GM13976 (cell line): ENCODE results near the gene SNAP91.
"Not testable (repeated sequence)": the region's sequence is repeated elsewhere in the genome, so short reads cannot be mapped to it uniquely, and the experiment has no call there.

Experiments used
- DNase-seq: peaks from one replicate; pipeline ENCODE4 v3.0.0; 2012; ENCODE audit warnings: low spot score
- in situ Hi-C: fragments of 300-500 bp; cut with MboI; formaldehyde crosslinking; loops from one replicate; pipeline ENCODE4 v1.12.0; 2022; ENCODE audit warnings: low sequenced_read_pairs, mixed read lengths, inconsistent platforms; ENCODE audit not compliant: unreplicated experiment
- TF ChIP-seq, protein P1 (sequence below): IDR thresholded peaks from 2 replicates; pipeline ENCODE4 v1.5.1; 2012; ENCODE audit warnings: borderline replicate concordance, mild to moderate bottlenecking; ENCODE audit not compliant: insufficient read depth; ENCODE audit errors: extremely low read depth, missing control alignments, control extremely low read depth

The SNAP91 gene

DNA sequence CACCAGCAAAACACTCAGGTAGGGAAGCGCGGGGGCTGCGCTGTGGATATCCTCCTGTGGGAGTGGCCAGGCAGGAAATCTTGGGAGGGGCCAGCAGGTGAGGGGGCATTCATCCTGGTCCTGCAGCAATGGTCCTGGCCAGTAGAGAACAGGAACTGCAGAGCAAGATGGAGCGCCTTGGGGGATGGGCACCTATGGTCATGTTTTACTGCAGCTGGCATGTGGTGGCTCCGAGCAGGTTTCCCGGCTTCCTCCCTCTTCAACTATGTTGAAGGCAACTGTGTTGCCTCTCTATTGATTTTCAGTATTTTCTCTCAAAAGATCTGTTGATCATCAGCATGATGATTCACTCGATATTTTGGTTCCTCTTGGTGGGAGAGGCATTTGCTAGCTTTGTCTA is 70.9 kb downstream of the SNAP91 start:
- TF ChIP-seq, protein P1, sequence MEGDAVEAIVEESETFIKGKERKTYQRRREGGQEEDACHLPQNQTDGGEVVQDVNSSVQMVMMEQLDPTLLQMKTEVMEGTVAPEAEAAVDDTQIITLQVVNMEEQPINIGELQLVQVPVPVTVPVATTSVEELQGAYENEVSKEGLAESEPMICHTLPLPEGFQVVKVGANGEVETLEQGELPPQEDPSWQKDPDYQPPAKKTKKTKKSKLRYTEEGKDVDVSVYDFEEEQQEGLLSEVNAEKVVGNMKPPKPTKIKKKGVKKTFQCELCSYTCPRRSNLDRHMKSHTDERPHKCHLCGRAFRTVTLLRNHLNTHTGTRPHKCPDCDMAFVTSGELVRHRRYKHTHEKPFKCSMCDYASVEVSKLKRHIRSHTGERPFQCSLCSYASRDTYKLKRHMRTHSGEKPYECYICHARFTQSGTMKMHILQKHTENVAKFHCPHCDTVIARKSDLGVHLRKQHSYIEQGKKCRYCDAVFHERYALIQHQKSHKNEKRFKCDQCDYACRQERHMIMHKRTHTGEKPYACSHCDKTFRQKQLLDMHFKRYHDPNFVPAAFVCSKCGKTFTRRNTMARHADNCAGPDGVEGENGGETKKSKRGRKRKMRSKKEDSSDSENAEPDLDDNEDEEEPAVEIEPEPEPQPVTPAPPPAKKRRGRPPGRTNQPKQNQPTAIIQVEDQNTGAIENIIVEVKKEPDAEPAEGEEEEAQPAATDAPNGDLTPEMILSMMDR: no peak
- in situ Hi-C loops: no loop called here
- DNase-seq: no peak

DNA sequence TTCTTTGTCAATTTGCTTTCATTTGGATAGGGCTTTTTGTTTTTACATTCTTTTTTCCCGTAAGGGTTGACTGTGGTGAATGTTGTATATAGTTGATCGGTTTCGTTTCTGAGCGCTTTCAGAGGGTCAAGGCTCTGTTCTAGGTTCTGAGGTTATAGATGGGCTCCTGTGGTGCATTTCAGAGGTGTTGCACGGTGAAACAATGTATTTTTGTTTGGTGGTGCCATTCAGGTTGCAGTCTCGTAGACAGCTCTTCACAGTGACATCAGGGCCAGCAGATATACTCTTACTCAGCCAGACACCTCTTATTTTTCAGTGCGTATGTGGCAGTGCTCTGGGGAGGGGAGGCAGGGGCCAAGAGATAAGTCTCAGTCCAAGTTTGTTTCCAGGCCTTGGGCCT is 72.1 kb downstream of the SNAP91 start:
- TF ChIP-seq, protein P1: no peak
- in situ Hi-C loops: no loop called here
- DNase-seq: no peak

DNA sequence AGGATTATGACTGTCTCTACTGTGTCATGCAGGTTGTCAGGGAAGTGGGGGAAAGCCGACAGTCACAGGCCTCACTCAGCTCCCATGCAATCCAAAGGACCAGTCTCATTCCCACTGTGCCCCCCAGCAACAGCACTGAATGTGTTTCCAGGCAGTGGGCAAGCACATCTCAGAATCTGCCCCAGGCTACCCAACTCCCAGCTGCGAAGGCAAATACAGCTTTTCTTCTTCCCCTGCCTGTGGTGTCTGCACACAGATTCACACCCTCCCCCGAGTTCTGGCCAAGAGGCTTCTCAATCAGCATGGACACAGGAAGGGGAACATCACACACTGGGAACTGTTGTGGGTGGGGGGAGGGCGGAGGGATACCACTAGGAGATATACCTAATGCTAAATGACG is 75.3 kb downstream of the SNAP91 start:
- no peak for DNase-seq
- in situ Hi-C loops: no loop called here
- TF ChIP-seq, protein P1: no peak

DNA sequence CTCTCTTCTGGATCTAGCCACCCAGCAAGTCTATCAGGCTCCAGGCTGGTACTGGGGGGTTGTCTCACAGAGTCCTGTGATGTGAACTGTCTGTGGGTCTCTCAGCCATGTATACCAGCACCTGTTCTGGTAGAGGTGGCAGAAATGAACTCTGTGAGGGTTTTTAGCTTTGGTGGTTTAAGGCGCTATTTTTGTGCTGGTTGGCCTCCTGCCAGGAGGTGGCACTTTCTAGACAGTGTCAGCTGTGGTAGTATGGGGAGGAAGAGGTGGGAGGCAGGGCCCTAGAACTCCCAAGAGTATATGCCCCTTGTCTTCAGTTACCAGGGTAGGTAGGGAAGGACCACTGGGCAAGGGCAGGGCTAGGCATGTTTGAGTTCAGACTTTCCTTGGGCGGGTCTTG is 75.8 kb downstream of the SNAP91 start:
- in situ Hi-C loops: no loop called here
- TF ChIP-seq, protein P1: no peak
- no peak for DNase-seq

DNA sequence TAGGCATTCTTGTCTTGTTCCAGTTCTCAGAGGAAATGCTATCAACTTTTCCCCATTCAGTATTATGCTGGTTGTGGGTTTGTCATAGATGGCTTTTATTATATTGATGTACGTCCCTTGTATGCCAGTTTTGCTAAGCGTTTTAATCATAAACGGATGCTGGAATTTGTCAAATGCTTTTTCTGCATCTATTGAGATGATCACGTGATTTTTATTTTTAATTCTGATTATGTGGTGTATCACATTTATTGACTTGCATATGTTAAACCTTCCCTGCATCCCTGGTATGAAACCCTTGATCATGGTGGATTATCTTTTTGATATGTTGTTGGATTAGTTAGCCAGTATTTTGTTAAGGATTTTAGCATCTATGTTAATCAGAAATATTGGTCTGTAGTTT is 79.0 kb downstream of the SNAP91 start:
- in situ Hi-C loops, DNase-seq: not testable (repeated sequence)

DNA sequence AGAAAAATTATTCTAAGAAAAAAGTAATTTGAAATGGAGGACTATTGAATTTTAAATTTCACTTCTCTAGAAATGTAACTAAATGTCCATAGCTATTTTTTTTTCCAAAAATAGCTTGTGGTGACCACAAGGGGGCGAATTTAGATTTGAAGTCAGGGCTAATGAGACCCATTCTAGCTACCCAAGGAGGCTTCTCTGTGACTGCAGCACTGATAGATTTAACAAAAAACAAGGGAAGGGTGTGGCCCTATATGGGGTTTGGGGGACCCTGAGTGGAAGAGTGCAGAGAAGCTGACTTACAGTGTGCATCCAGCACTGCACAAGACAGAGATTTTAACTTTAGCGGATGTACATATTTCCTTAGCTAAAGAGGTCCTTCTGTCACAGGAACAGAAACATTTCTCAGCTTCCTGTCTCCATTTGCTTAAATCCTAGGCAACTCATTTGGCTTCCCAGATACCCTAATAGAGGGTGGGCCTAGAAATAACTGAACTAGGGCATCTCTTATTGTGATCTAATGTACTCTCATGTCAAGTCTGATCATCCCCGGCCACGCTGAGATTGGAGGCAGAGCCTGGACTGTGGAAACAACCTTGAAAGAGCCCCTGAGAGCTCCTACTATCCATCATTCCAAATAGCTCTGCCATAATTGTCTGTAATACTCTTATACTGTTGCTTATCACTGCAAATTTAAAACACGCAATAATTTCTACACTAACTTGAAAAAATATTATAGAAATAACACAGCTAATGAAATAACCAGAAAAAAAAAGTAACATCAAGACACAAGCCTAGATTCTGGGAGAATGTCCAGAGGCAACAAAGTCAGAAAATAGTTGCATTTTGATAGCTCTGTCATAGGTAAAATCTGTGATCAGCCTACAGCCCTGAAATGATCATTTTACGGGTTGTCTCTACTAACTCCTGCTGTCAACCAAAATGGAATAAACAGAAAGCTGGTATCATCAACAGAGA is 93.6 kb downstream of the SNAP91 start:
- in situ Hi-C loops: loop anchor here (25.0 kb wide), 1 partner anchor 622 kb away; the partner anchor contains the start of gene CEP162
- DNase-seq: peak; percentile 34
- TF ChIP-seq, protein P1: peak; percentile 32

DNA sequence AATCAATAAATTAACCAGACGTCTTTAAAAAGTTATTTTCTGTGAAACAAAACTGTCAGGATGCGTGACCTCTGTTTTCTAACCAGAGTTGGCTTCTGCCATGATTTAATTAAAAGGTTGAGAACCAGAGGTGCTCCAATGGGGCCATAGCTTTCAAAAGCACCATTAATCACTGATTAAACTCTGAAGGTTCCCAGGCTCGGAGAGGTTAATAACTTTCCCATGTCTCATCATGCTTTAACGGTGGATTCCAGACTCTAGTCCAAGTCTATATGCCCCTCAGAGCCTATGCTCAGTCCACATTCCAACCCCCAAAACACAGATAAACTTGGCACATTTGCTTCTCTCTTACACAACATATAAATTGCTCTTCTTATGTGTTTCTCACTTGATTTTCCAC is 95.5 kb downstream of the SNAP91 start:
- TF ChIP-seq, protein P1: no peak
- in situ Hi-C loops: loop anchor here (25.0 kb wide), 1 partner anchor 624 kb away; the partner anchor contains the start of gene CEP162
- no peak for DNase-seq
